ENCODE results near the gene GABPA. TPM values are rescaled to one million over a fixed set of nuclear protein-coding genes. Genes with fewer than 3 reads are reported as not detected.
"Not testable (repeated sequence)": the region's sequence is repeated elsewhere in the genome, so short reads cannot be mapped to it uniquely, and the experiment has no call there.

GABPA gene
- 25.6 and 27.6 TPM in 2 replicates for total RNA-seq

DNA sequence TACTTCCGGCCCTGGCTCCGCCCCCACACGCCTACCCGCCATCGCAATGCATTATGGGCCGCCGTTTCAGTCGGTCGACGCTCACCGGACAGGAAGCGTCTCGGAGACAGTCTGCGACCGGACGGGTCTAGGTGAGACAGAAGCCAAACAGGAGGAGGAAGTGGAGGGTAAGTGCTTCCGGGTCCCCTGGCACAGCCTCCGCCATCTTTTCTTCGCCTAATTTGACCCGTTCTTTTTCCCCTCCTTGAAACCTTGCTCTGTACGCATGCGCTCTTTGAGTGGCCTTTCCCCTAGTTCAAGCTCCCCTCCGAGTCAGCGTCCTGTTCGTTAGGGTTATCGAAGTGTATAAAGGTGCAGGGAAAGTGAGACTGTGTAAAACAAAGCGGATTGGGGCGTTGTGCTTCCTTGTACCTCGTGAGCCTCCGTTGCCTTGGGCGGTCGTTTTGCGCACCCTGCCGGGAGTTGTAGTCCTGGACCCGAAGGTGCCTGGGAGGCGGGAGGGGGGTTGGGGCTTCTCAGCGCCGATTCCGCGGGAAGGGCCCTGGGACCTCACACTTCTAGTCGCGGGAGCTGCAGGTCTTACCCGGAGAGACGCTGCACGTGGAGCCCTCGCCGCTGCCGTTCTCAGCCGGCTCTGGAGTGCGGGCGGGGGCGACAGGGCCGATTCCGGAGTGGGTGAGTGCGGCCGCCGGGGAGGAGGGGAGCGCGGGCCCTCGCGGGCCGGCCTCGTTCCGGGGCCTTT lies at the start of gene GABPA, which contains the start of gene ATP5PF:
GABPA (plus strand) TSS at position 69 of the 742 bp plus-strand sequence. CDS start 6,627 bp downstream, outside the sequence.
ATP5PF (minus strand) TSS at position 1 of the 742 bp plus-strand sequence. CDS start 5,110 bp downstream, outside the sequence.
- Mint-ChIP-seq H3K27me3 (peaks cover 4% of the 10 kb centered on the region), H3K4me1 (peaks cover 35% of the 10 kb centered on the region), H3K36me3 (ENCODE audit: low read depth) (peaks cover 22% of the 10 kb centered on the region), H3K9me3 (no peaks in the 10 kb centered on the region), H3K27ac (peak within 1 kb of the TSS; percentile 100), H3K4me3 (peak within 1 kb of the TSS; percentile 100)
- peak; percentile 99 for DNase-seq
- intact Hi-C loops (cut with micrococcal nuclease), result loop anchor here (1.0 to 10.0 kb wide), 5 partner anchors 66 to 434 kb away; partner anchors contain the start of gene MRPL39

DNA sequence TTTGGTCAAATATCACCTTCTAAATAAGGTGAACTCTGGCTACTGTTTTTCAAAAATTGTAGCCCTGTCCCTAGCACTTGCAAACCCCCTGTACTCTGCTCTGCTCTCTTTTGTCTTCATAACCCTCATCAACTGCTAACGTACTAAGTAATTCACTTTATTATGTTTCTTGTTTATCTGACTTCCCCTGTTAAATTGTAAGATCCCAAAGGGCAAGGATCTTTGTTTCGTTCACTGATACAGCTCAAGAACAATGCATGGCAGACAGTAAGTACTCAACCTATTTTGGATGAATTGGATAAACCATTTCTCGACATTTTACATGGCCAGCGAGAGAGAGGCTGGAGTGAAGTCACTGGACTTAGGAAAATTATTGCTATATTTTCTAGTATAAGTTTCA lies 47.0 kb upstream of the GABPA start:
- intact Hi-C loops (cut with micrococcal nuclease), result no loop called here
- Mint-ChIP-seq H3K4me1 (no peaks in the 10 kb centered on the region), H3K36me3 (ENCODE audit: low read depth) (no peaks in the 10 kb centered on the region), H3K4me3 (no peak overlapping the region), H3K27me3 (peaks cover 7% of the 10 kb centered on the region), H3K9me3 (no peaks in the 10 kb centered on the region), H3K27ac (no peak overlapping the region)
- no peak for DNase-seq

DNA sequence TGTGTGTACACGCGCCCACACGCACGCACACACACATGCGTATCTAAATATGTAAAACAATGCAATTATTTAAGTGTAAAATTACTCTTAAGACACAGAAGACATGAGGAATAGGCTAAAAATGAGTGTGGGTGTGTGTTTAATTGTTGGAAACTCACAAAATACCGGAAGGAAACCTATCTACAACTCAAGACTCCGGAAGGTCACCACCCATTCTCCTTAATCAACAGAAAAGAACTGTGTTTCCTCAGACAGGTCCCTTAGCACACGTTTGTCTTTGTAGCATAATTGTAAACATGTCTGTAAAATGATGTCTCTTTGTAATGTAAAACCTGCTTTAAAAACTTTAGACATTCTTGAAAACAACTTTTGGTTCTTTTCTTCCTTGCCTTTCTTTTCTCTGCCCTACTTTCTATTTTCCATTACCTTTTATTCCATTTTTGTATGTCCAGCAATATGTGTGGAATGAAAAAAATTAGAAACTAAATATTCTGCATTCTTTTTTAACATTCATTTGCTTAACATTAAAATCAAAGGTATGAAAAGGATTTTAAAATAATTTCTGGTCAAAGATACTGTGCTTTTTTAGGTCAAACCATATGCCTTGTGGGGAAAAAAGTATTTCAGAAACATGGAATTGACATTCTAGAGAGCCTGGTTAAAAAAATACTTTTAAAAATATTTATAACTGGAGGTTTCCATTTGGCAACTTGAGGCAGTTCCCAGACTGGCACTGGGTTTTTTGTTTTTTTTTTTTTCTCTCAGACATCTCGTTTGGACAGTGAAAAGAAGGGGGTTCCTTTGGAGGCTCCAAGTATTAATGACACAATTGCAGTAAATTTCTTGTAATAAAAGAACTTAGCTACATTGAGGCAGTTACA lies 46.3 kb upstream of the GABPA start:
- intact Hi-C loops (cut with micrococcal nuclease), result no loop called here
- Mint-ChIP-seq H3K9me3 (no peaks in the 10 kb centered on the region), H3K4me1 (no peaks in the 10 kb centered on the region), H3K27ac (no peak overlapping the region), H3K36me3 (ENCODE audit: low read depth) (no peaks in the 10 kb centered on the region), H3K4me3 (no peak overlapping the region), H3K27me3 (peaks cover 7% of the 10 kb centered on the region)
- no peak for DNase-seq

DNA sequence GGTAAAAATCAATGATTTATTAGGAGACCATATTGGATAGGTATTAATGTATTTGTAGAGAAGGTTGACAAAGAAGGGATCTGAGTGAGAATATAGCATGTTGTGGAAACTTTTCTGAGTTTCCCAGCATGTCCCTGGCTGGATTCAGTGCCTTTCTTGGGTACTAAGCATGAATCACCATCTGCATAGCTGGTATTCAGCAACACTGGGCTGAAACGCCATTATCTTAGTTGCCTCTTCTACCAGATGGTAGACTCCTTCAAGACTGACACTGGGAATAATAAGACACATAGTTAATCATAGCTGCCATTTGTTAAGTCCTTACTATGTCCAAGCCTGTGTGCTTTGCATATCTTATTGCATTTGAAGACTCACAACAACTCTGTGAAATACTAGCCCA lies 45.5 kb upstream of the GABPA start:
- no peak overlapping the region for H3K27ac Mint-ChIP-seq

DNA sequence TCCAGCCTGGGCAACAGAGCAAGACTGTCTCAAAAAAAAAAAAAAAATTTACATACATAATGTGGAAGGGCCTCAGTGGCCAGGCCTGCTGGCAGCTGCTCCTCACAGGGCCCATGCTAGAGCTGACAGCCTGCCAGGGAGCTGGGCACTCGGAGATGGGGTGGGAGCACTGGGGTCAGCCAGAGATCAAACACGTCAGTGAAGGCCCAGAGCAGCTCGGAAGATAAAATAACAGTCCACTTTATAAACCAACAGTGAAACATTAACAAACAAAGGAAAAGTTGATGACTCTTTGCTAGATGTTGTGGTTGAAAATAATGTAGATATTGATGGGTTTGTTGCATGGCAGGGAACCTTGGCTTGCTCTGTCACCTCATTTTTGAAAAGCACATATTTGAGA lies 42.8 kb upstream of the GABPA start:
- Mint-ChIP-seq H3K9me3 (no peaks in the 10 kb centered on the region), H3K4me3 (no peak overlapping the region), H3K27ac (no peak overlapping the region), H3K4me1 (no peaks in the 10 kb centered on the region), H3K36me3 (ENCODE audit: low read depth) (no peaks in the 10 kb centered on the region), H3K27me3 (peaks cover 2% of the 10 kb centered on the region)
- no peak for DNase-seq
- intact Hi-C loops (cut with micrococcal nuclease), result no loop called here

More for the DNA sequence above, 45.5 kb upstream of the GABPA start:
- Mint-ChIP-seq H3K9me3 (no peaks in the 10 kb centered on the region), H3K4me1 (no peaks in the 10 kb centered on the region), H3K4me3 (no peak overlapping the region), H3K27me3 (peaks cover 7% of the 10 kb centered on the region), H3K36me3 (ENCODE audit: low read depth) (no peaks in the 10 kb centered on the region)
- intact Hi-C loops (cut with micrococcal nuclease), result no loop called here
- no peak for DNase-seq

DNA sequence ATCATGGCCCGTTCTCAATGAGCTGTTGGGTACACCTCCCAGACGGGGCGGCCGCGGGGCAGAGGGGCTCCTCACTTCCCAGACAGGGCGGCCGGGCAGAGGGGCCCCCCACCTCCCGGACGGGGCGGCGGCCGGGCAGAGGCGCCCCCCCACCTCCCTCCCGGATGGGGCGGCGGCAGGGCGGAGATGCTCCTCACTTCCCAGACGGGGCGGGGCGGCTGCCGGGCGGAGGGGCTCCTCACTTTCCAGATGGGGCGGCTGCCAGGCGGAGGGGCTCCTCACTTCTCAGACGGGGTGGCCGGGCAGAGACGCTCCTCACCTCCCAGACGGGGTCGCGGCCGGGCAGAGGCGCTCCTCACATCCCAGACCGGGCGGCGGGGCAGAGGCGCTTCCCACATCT lies 39.3 kb upstream of the GABPA start:
- H3K36me3 Mint-ChIP-seq (ENCODE audit: low read depth); H3K27me3 Mint-ChIP-seq; DNase-seq; H3K4me3 Mint-ChIP-seq; H3K27ac Mint-ChIP-seq; H3K4me1 Mint-ChIP-seq; intact Hi-C loops (cut with micrococcal nuclease); H3K9me3 Mint-ChIP-seq: not testable (repeated sequence)

DNA sequence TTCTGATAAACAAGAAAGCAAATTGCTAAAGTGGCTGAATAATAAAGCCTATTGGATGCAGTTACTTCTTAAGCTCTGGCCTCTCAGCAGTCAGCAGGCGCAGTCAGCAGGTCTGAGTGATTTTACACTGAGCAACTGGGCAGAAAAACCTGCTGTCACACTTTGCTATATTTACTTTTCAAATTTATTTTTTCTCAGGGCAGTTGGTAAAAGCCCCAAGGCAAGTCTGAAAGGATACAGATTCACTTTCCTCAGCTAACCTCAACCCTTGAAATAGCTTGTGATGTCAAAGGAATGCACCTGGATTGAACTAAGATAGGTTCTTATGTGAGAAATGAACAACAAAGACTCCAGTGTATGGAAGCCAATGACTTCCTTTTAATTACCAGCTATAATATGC lies 34.0 kb upstream of the GABPA start:
- Mint-ChIP-seq H3K4me1 (no peaks in the 10 kb centered on the region), H3K9me3 (no peaks in the 10 kb centered on the region), H3K27me3 (no peaks in the 10 kb centered on the region), H3K27ac (no peak overlapping the region), H3K4me3 (no peak overlapping the region), H3K36me3 (ENCODE audit: low read depth) (no peaks in the 10 kb centered on the region)
- no peak for DNase-seq
- intact Hi-C loops (cut with micrococcal nuclease), result no loop called here

DNA sequence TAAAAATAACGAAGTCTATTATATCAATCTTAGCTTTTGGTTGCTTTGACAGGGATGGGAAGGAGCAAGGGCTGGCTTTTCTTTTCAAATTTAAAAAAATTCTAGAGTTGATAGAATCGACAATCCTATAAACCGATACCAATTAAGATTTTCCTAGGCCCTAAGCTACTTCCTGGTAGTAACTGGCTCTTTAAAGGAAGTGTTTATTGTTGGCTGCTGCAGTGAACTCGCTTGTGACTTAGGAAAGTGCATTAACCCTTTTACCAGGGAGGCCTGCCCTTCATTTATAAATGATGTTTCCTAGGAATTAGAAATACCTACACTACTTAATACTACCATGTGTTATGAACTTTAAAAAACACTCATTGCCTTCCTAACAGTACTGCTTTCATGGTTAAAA lies 33.2 kb upstream of the GABPA start:
- H3K36me3 Mint-ChIP-seq (ENCODE audit: low read depth), result no peaks in the 10 kb centered on the region
- H3K9me3 Mint-ChIP-seq, result no peaks in the 10 kb centered on the region
- intact Hi-C loops (cut with micrococcal nuclease), result no loop called here
- H3K27ac Mint-ChIP-seq, result no peak overlapping the region
- H3K4me1 Mint-ChIP-seq, result no peaks in the 10 kb centered on the region
- no peaks in the 10 kb centered on the region for H3K27me3 Mint-ChIP-seq
- no peak for DNase-seq
- no peak overlapping the region for H3K4me3 Mint-ChIP-seq

DNA sequence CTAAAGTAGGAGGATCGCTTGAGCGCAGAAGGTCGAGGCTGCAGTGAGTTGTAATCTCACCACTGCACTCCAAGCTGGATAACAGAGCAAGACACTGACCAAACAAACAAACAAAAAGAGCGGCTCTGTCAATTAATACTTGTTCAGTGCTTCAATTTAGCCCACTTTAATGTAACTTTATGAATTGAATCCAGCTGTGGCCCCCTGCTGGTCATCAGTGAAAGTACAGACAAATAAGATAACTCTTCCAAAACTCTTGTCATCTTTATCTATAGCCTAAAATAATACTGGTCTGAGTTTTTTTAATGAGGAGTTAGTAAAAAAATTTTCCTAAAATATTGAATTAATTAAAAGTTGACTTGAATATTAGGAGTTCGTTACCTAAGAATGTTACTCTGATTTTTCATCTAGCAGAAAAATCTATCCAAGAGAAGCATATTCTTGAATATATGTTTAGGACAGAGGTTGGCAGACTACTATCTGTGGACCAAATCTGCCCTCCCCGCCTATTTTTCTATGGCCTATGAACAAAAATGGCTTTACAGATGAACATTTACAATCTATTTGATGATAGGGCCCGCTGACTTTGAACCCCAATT lies 26.2 kb upstream of the GABPA start:
- H3K36me3 Mint-ChIP-seq (ENCODE audit: low read depth), result no peaks in the 10 kb centered on the region
- no peaks in the 10 kb centered on the region for H3K27me3 Mint-ChIP-seq
- no peak overlapping the region for H3K4me3 Mint-ChIP-seq
- H3K4me1 Mint-ChIP-seq, result no peaks in the 10 kb centered on the region
- intact Hi-C loops (cut with micrococcal nuclease), result loop anchor here (1.0 kb wide), 1 partner anchor 100 kb away; no protein-coding TSS in a partner anchor
- H3K27ac Mint-ChIP-seq, result no peak overlapping the region
- peak; percentile 80 for DNase-seq
- no peaks in the 10 kb centered on the region for H3K9me3 Mint-ChIP-seq

DNA sequence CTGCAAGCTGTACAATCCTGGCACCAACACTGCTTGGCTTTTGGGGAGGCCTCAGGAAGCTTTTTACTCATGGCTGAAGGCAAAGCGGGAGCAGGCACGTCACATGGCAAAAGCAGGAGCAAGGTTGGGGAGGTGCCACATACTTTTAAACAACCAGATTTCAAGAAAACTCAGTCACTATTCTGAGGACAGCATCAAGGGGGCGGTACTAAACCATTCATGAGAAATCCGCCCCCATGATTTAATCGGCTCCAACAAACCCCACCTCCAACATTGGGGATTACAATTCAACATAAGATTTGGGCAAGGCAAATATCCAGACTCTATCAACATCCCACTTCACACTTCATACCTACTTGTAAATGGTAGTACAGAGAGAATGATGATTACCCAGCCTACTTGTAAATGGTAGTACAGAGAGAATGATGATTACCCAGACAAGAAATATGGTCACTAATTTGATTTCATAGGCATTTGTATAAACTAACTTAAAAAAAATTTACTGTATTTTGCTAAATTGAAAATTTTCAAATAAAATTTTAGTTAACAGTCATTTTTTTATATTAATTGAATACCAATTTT lies 25.0 kb upstream of the GABPA start:
- no peak overlapping the region for H3K4me3 Mint-ChIP-seq
- no peak overlapping the region for H3K27ac Mint-ChIP-seq
- DNase-seq, result peak; percentile 45
- no peaks in the 10 kb centered on the region for H3K36me3 Mint-ChIP-seq (ENCODE audit: low read depth)
- no peaks in the 10 kb centered on the region for H3K4me1 Mint-ChIP-seq
- intact Hi-C loops (cut with micrococcal nuclease), result no loop called here
- H3K9me3 Mint-ChIP-seq, result no peaks in the 10 kb centered on the region
- H3K27me3 Mint-ChIP-seq, result no peaks in the 10 kb centered on the region

DNA sequence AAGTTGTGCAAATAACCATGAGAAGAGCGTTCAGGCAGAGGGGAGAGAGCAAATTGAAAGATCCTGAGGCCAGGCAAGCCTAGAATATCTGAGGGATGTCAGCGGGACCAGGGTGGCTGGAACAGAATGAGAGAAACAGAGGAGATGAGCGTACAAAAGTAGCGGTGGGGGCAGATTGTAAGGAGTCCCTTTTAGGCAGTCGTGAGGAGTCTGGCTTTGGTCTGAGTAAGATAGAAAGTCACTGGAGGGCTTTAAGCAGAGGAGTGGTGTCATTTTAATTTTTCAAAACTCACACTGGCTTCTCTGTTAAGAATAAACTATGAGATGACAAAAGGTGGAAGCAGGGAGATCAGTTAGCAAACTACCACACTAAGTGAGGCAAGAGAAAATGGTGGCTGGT lies 24.2 kb upstream of the GABPA start:
- intact Hi-C loops (cut with micrococcal nuclease), result no loop called here
- Mint-ChIP-seq H3K36me3 (ENCODE audit: low read depth) (no peaks in the 10 kb centered on the region), H3K27ac (no peak overlapping the region), H3K4me3 (no peak overlapping the region), H3K27me3 (no peaks in the 10 kb centered on the region), H3K9me3 (no peaks in the 10 kb centered on the region), H3K4me1 (no peaks in the 10 kb centered on the region)
- peak; percentile 47 for DNase-seq

DNA sequence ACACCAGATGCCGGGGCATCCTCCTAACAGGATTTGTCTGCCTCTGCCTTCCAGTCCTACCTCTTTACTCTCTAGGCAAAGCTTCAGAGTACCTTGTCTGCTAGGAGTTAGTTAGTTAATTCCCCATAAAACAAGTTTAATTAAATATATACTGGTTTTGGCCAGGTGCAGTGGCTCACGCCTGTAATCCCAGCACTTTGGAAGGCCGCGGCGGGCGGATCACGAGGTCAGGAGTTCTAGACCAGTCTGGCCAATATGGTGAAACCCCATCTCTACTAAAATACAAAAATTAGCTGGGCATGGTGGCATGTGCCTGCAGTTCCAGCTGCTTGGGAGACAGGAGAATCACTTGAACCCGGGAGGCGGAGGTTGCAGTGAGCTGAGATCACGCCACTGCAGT lies 20.7 kb upstream of the GABPA start:
- H3K4me1 Mint-ChIP-seq; H3K36me3 Mint-ChIP-seq (ENCODE audit: low read depth); H3K4me3 Mint-ChIP-seq; DNase-seq; intact Hi-C loops (cut with micrococcal nuclease); H3K27ac Mint-ChIP-seq; H3K27me3 Mint-ChIP-seq; H3K9me3 Mint-ChIP-seq: not testable (repeated sequence)

DNA sequence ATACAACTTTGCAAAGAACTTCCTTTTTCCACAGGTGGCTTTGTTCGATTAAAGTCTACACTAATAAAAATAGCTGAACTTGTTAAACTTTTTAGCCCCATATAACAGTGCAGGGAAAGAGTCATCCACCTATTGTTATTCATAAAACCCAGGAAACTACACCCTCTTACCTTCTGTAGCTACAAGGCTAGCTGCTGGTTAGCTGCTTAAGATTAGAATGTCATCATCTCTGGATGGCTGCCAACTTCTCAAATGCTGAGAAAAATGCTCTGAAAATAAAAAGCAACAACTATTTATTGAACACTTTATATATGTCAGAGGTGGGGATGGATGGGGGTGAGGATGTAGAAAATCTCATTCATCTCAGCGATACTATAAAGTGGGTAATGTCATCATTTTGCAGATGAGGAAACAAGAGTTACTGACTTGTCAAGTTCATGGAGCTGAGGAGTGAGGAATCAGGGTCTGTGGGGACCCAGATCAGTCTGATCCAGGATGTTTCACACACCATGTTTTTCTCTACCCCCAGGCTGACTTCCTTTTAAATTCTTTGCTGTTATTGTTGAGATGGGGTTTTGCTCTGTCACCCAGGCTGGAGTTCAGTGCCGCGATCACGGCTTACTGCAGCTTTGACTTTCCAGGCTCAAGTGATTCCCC lies 17.2 kb upstream of the GABPA start:
- intact Hi-C loops (cut with micrococcal nuclease), result no loop called here
- no peak for DNase-seq
- Mint-ChIP-seq H3K9me3 (no peaks in the 10 kb centered on the region), H3K4me3 (no peak overlapping the region), H3K27me3 (no peaks in the 10 kb centered on the region), H3K27ac (no peak overlapping the region), H3K36me3 (ENCODE audit: low read depth) (peaks cover 19% of the 10 kb centered on the region), H3K4me1 (peaks cover 2% of the 10 kb centered on the region)

Data from activated CD4-positive, alpha-beta T cell treated with anti-CD3 and anti-CD28 coated beads, Interleukin-2, amount 10 ng/mL, durations not matched to agents 24 days and 14 days (primary cell).